ENCODE results near the gene TNK1.

The TNK1 gene

DNA sequence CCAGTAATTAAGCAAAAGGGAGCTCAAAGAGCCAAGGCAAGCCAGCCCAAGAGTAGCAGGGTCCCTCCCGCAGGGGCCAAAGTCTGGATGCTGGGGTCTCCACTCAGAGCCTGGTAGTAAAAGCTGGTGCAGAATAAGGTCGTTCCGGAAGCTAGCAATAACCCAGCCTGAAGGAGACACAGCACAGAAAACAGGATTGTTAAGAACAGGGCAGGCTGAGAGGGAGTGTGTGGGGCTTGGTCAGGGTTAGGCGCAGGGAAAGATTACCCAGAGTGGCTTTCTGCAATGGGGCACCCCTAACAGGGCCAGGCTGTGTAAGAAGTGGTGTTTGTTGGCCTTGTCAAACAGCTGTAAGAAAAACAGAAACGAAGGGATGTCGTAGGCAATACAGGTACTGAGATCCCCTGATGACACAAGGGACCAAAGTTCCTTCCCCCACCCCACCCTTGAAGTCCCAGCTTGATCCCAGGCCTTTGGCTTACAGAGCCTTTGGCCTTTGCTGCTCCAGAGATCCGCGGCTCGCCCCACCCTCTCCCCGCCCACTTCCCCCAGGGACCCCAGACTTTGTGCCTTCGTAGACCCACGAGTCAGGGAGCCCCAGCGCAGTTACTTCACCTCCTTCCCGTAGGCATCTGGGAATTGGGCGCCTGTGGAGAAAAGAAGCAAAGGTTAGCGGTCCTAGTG is 22.3 kb downstream of the TNK1 start:
- no peak for DNase-seq (ENCODE audit: low spot score)
- TF ChIP-seq, protein P1, sequence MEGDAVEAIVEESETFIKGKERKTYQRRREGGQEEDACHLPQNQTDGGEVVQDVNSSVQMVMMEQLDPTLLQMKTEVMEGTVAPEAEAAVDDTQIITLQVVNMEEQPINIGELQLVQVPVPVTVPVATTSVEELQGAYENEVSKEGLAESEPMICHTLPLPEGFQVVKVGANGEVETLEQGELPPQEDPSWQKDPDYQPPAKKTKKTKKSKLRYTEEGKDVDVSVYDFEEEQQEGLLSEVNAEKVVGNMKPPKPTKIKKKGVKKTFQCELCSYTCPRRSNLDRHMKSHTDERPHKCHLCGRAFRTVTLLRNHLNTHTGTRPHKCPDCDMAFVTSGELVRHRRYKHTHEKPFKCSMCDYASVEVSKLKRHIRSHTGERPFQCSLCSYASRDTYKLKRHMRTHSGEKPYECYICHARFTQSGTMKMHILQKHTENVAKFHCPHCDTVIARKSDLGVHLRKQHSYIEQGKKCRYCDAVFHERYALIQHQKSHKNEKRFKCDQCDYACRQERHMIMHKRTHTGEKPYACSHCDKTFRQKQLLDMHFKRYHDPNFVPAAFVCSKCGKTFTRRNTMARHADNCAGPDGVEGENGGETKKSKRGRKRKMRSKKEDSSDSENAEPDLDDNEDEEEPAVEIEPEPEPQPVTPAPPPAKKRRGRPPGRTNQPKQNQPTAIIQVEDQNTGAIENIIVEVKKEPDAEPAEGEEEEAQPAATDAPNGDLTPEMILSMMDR (IDR thresholded peaks at IDR 0.05; ENCODE audit: extremely low read depth, insufficient read depth, missing control alignments) = no peak
- in situ Hi-C loops (cut with MboI; ENCODE audit: low pct_unique_long_range_greater_than_20kb, low sequenced_read_pairs, unreplicated experiment) = no loop called here

DNA sequence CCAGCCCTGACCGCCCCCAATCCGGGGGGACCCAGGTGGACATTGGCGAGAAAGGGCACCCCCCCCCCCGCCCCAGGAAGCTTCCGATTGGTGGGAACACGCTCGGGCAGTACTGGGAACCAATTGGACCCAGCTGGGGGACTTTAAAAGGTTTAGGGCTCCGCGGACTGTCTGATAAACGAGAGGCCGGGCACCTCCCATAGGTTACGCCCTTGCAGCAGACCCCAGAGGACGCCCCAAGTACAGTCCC is 22.8 kb downstream of the TNK1 start:
- DNase-seq (ENCODE audit: low spot score) = no peak
- in situ Hi-C loops (cut with MboI; ENCODE audit: low pct_unique_long_range_greater_than_20kb, low sequenced_read_pairs, unreplicated experiment) = no loop called here

DNA sequence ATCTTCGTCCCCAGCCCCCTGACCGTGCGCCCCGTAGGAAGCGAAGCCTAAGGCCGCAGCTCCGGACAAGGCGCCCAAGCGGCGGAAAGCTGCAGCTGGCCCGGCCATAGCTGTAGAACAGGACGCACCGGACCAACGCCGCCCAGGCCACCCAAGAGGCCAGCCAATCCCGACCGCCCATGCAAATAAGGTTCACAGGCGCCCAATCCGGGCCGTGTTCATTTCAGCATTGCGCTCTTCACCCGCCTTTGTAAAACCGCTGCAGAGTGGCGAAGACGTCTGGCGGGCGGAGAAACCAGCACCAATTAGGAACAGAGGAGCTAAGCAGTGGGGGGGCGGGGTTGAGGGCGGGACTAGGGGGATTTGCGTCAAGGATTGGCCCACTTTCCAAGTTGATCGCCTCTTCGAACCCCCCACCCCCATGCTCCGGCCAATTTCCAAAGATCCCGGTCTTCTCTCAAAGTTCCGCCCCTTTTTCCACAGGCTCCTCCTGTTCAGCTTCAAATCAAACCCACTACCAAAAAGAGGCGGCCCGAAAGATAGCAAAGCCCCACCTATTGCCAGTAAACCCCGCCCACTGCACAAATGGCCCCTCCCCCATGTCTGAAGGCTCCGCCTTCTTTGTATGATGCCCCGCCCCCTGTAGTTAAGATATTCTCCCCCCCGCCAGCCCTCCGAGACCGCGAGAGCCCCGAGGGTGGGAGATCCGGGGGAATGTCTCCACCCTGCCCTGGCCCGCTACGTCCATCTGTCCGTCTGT is 23.3 kb downstream of the TNK1 start, which contains the start of gene TMEM256:
TSS of gene TMEM256 (minus strand) at position 121 of the 760 bp plus-strand sequence. CDS start at position 108, 13 bp downstream.
- TF ChIP-seq, protein P1 (IDR thresholded peaks at IDR 0.05; ENCODE audit: extremely low read depth, insufficient read depth, missing control alignments) = no peak
- in situ Hi-C loops (cut with MboI; ENCODE audit: low pct_unique_long_range_greater_than_20kb, low sequenced_read_pairs, unreplicated experiment) = no loop called here
- DNase-seq (ENCODE audit: low spot score) = peak; percentile 97

More for the DNA sequence above, 22.8 kb downstream of the TNK1 start:
- TF ChIP-seq, protein P1 (IDR thresholded peaks at IDR 0.05; ENCODE audit: extremely low read depth, insufficient read depth, missing control alignments) = no peak

DNA sequence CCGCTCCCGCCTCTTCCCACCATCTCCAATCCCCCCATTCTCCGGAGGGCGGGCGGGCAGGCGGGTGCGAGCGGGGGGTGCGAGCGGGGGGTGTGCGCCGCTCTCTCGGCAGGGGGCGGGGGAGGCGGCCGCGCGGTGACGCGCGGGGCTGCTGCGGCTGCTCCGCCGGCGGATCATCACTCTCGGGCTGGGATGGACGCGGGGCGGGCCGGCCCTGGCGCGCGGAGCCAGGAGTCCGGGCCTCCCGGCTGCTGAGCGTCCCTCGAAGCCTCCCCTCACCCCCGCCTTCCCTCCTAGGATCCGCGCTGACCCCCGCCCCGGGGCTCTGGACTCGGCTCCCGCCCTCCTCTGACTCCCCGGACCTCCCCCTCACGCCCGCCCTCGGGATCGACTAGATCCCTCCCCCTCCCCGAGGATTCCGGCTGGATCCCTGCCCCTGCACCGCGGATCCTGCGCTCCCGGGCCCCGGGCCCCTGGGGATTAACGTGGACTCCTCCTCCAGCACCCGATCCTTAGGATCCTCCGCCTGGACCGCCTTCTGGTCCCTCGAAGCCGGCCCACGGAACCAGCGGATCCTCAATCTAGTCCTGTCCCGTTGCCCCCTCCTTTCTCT is 24.0 kb downstream of the TNK1 start:
- in situ Hi-C loops (cut with MboI; ENCODE audit: low pct_unique_long_range_greater_than_20kb, low sequenced_read_pairs, unreplicated experiment) = no loop called here
- peak; percentile 81 for DNase-seq (ENCODE audit: low spot score)
- TF ChIP-seq, protein P1 (IDR thresholded peaks at IDR 0.05; ENCODE audit: extremely low read depth, insufficient read depth, missing control alignments) = no peak

DNA sequence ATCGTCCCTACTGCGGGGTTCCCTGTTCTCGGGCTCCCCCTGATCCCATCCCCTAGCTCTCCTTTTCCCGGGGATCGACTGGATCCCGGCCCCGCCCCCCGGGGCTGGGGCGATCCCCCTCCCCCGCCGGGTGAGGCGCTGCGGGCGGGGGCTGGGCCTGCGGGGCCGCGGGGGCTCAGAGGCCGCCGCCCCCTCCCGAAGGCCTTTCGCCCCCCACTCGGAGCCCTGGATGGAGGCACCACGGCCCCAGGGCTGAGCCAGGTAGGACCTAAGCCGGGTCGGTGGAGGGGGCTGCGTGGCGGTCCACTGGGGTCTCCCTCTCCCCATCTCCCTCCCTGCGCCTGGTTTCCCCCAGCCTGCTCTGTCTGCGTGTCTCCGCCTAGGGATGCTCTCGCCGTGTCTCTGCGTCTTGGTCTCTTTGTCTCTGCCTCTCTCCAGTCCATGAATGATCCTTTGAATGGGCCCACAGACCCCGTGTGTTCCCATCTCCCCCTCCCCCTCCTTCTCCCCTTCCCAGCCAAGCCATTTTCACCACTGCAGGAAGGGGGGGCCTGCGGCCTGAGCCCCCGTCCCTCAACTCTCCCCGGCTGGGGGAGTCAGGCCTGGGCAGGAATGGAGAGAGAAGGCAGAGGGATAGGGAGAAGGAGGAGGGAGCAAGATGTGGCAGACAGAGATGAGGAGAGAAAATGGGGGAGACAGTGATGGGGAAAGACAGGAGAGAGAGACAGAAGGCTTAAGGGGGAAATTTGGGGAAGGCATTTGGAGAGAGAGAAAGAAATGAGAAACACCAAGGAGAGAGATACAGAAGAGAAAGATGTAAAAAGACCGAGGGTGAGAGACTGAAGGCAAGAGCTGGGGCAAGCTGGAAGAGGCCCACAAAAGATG is 24.7 kb downstream of the TNK1 start:
- in situ Hi-C loops (cut with MboI; ENCODE audit: low pct_unique_long_range_greater_than_20kb, low sequenced_read_pairs, unreplicated experiment) = no loop called here
- DNase-seq (ENCODE audit: low spot score) = no peak
- TF ChIP-seq, protein P1 (IDR thresholded peaks at IDR 0.05; ENCODE audit: extremely low read depth, insufficient read depth, missing control alignments) = no peak

DNA sequence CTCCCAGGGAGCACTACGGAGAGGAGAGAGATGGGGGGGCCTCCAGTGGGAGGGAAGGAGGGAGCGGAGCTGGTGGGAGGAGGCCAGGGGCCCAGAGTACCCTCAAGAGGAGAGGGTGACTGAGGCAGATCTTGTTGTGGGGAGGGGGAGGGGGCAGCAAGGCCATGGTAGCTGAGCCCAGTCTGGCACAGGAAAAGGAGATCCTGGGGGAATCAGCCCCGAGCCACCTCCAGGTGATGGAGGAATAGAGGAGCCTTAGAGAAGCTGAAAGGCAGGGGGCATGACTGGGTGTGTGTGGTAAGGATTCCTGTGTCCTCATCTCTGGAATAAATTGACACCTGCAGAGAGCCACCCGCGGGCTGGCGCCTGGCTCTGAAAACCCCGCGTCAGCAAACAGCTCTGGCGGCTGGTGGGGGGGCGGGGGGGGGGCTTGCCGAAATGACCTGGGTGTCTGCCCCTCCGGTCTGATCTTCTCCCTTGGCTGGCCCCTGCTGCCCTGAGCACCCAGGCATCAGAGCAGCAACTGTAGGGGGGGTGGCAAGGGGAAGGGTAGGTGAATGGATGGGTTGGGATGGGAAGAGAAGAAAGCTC is 25.4 kb downstream of the TNK1 start:
- in situ Hi-C loops (cut with MboI; ENCODE audit: low pct_unique_long_range_greater_than_20kb, low sequenced_read_pairs, unreplicated experiment) = no loop called here
- DNase-seq (ENCODE audit: low spot score) = no peak
- TF ChIP-seq, protein P1 (IDR thresholded peaks at IDR 0.05; ENCODE audit: extremely low read depth, insufficient read depth, missing control alignments) = no peak
